HG02970 (cell line): Measurements from ENCODE around the gene HOMER2.
"Not testable (repeated sequence)": the region's sequence is repeated elsewhere in the genome, so short reads cannot be mapped to it uniquely, and the experiment has no call there.

Experiments
- ATAC-seq: cut with Tn5 transposase; IDR thresholded peaks from one replicate; pipeline ENCODE4 v1.9.1; 2021; ENCODE audit warnings: mild to moderate bottlenecking, moderate library complexity, moderate number of reproducible peaks; ENCODE audit not compliant: unreplicated experiment, low FRiP score

Gene HOMER2

GRCh38 chr15:82952158-82953081 is at the start of gene HOMER2:
Gene HOMER2 (minus strand): TSS chr15:82952720. CDS start chr15:82952535, 185 bp downstream.
- no peak for ATAC-seq

DNA sequence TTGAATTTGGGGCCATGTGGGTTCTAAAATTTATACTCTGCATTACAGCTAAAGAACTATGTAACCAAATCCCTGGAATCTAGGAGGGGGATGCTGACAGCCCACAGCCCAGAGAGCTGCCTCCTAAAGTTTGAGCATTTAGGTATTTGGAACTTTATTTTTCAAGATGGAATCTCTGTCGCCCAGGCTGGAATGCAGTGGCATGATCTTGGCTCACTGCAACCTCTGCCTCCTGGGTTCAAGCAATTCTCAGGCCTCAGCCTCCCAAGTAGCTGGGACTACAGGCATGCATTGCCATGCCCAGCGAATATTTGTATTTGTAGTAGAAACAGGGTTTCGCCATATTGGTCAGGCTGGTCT is 48.1 kb upstream of the HOMER2 start:
- not testable (repeated sequence) for ATAC-seq

DNA sequence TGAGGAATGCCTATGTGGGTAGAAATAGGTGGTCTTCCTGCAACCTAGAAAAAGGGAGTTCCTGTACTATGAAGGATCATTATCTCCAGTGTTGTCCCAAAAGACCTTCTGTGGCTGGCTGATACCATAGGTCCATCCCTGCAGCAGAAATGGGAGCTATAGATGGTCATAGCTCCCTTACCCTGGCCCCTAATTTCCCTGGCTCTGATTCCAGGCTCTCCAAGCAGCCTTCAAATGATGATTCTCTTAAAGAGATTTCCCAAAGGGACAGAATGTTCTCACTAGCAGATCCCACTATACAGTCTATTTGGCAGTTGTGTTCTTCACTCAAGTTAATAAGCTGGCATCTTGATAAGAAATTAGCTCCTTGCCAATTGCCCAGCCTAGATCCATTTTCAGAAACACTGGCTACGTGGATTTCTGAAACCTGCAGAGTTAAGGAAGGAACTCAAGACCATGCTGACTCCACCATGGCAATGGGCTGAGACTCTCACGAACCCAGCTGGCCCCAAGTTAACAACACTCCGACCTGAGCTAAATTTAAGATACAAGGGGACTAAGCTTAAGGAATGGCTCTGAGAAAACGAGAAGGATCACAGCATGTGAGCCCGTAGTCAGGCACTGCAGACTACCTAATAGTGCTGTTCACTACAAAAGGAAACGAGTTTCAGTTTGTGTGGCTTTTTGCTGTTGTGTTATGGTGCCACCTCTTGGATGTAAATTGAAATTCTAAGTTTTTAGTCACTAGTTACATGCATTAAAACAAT is 47.6 kb upstream of the HOMER2 start:
- no peak for ATAC-seq

DNA sequence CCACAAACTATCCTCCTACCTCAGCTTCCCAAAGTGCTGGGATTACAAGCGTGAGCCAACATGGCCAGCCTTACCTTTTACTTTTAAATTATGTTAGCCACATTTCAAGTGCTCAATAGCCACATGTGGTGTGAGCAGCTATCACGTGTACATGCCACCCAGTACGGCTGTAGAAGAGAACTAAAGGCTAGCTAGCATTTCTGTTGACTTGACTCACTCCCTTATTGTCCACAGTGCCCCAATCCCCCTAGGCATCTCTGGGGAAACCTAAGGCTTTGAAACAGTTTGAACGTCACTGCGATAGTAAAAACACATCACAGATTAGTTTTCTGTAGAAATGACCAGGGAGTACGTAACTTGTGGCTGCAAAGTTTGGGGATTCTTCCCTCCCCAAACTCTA is 46.9 kb upstream of the HOMER2 start:
- ATAC-seq, result no peak

DNA sequence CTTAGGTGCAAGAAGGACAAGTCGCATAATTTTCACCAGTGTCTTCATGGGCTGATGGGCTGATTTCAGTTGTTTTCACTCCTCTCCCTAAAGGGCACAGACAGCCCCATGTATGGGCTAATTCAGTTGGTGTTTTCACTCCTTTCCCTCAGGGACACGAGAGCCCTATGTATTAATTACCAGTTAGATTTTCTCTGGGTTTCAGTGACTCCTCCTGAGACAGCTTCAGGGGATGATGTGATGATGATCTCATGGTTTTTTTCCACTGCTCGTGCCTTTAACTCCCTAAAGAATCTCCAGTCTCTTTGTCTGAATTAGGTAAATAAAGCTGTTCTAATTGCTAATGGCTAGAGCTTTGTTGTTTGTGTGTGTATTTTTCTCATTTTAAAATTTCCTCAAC is 43.4 kb upstream of the HOMER2 start:
- ATAC-seq, result no peak

DNA sequence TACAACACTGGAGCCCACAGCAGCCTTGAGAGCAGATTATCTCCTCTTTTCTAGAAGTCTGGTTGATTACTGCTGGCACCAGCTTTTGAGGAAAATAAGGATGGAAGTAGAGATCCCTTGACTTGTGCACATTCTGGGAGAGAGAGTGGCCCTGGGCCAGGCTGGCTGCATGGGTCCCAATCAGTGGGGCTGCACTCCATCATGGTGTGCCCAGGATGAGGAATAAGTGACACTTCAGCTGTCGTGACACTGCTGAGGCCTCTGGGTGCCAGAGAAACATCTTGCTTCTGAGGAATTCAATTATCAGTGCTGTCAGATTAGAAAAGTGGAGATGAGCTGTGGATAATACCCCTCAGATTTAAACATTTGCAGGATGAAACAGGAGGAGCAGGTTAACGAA is 42.6 kb upstream of the HOMER2 start:
- no peak for ATAC-seq

DNA sequence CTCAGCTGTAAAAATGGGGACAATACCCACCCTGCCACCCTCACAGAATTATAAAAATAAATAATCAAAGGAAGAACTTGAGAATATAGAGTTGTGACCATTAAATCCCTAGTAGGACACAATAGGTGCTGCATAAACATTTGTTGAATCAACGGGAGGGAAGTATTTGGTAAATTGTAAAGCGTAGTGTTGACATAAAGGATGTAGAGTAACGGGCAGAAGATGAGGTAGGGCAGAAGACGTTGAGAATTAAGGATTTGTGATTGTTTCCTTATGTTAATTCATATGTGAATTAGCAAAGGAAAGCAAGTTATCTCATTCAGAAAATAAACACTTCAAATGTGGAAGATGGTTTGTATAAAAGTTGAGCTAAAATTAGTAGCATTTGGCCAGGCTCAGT is 40.6 kb upstream of the HOMER2 start:
- ATAC-seq, result no peak

DNA sequence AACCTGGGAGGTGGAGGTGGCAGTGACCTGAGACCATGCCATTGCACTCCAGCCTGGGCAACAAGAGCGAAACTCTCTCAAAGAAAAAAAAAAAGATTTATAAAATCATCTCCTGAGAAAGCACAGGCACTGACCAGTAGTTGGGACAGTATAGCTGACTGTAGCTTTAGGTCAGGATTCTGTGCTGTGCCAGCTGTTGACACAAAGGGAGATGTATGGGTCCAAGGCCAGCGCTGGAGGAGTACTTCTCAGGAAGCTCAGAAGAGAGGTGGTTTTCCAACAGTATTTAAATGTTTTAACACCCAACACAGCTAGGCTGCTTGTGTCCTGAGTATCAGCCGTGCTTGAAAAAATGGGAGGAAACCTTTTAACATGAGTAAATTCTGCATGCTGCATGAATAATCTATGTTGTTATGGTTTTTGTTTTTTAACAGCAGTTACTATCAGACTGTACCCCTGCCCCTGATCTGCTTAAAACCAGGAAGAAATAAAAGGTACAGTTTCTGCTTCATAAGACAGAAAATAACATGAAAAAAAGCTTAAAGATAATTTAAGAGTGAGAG is 40.0 kb upstream of the HOMER2 start:
- ATAC-seq, result no peak

DNA sequence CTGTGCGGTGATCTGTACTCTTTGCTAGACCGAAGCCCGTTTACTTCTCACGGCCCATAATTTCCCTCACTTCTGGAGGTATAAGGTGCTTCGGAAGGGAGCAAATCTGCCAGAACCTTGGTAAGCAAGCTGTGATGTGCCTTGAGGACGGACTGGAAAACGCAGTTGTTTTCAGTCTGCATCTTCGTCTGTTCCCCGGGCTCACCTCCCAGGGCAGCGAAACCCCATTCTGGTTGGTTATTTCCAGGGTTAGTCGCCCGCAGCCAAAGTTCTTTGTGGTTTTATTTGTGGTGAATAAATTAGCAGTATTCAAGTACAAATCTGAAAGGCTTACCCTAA is 33.9 kb upstream of the HOMER2 start:
- peak; percentile 31 for ATAC-seq

GRCh38 chr15:82985688-82986441 is 33.3 kb upstream of the HOMER2 start, which contains the start of gene RAMAC:
Gene RAMAC (plus strand): TSS chr15:82986210. CDS start chr15:82989019, 2,809 bp downstream.
- ATAC-seq, result peak; percentile 88

DNA sequence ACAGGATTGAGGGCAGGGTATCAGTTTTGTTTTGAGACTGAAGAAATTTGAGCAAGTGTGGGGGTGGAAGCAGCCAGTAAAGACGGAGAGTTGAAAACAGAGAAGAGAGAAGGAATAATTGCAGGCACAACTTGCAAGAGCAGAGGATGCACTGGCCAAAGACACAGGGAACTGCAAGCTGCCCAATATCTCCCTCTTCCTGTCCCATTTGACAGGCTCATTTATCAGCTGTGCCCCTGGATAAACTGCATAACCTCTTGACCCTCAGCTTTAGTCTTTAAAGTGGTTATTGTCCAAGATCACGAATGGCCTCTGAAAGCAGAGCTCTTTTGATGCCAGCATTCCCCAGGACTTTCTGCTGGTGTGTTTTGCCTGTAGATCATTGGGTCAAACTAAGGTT is 28.5 kb upstream of the HOMER2 start:
- ATAC-seq, result no peak

DNA sequence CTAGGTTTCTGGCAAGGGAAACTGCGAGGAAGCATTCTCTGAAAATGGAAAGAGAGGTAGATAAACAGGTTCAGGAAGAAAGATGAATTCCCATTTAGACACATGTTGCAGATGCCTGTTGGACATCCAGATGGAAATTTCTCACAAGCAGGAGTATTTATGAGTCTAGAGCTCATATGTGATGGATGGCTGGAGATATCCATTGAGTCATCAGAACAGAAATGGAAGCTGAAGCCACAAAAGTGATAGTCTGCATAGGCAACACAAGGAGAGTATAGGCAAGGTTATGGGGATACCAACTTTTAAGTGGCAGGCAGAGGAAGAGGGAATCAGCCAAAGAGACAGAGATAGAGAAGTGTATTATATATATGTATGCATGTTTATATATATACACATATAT is 27.2 kb upstream of the HOMER2 start:
- no peak for ATAC-seq

- ATAC-seq, result no peak
These were observed 25.9 kb upstream of the HOMER2 start for GRCh38 chr15:82978438-82978837.

GRCh38 chr15:82977076-82977475 is 24.6 kb upstream of the HOMER2 start:
- ATAC-seq, result no peak

- ATAC-seq, result no peak
These were observed 20.5 kb upstream of the HOMER2 start for GRCh38 chr15:82972990-82973389.

- no peak for ATAC-seq
These were observed 18.9 kb upstream of the HOMER2 start for GRCh38 chr15:82971218-82971984.

DNA sequence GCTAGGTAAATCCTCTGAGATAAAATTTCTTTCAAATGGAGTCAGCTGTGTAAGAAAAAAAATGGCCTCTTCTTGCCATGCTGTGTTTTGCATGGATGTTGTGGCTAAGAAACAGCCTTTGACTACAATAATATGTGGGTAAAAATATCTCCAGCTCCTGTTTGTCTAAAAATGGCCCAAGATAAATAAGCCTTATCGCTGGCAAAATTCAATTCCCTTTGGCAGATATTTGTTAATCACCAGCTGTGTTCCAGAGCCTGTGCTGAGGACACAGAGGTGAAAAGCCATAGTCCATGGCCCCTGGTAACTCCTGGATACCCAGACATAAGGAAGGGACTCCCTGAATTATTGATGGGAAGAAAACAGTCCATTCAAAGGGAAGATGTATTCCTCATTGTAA is 18.2 kb upstream of the HOMER2 start:
- no peak for ATAC-seq

- ATAC-seq, result no peak
These were observed 17.7 kb upstream of the HOMER2 start for GRCh38 chr15:82970078-82970686.

- no peak for ATAC-seq
These were observed 16.8 kb upstream of the HOMER2 start for GRCh38 chr15:82969353-82969752.
